Ovary (tissue), 3 donors: ENCODE data around the gene IKZF4.
"Not testable (repeated sequence)": the region's sequence is repeated elsewhere in the genome, so short reads cannot be mapped to it uniquely, and the experiment has no call there.

Source experiments
- CTCF ChIP-seq, 3 donors: fragments of 450-650 bp in 2 of 3; fragments of 200-600 bp in 1 of 3; IDR thresholded peaks; one replicate each; pipeline versions ENCODE4 v1.5.1 to v1.8.0; 2016 to 2022; ENCODE audit warnings: antibody characterized with exemption in 3 of 3, mild to moderate bottlenecking in 1 of 3
- EP300 ChIP-seq: sonication (generic); formaldehyde crosslinking; IDR thresholded peaks from one replicate; pipeline ENCODE4 v1.6.1; 2017; ENCODE audit warnings: antibody characterized with exemption
- POLR2A ChIP-seq: fragments of 450-650 bp; IDR thresholded peaks from one replicate; pipeline ENCODE4 v1.6.1; 2017; ENCODE audit warnings: antibody characterized with exemption, mild to moderate bottlenecking, moderate library complexity
- donor health status: DM: no; HTN: no; CAD: no.

- TF ChIP-seq CTCF (IDR thresholded peaks at IDR 0.05); EP300; POLR2A: not testable (repeated sequence)
Measured at GRCh38 chr12:55985976-55986375, 34.9 kb upstream of the IKZF4 start.
